Glutamatergic neuron (in vitro differentiated cells): ENCODE data around the gene SHLD3. TPM values are rescaled to one million over a fixed set of nuclear protein-coding genes. Genes with fewer than 3 reads are reported as not detected.
"Not testable (repeated sequence)": the region's sequence is repeated elsewhere in the genome, so short reads cannot be mapped to it uniquely, and the experiment has no call there.

Experiments
- DNase-seq: peaks from one replicate; pipeline ENCODE4 v3.0.0; 2022
- H3K27ac Mint-ChIP-seq: one replicate; pipeline ENCODE4 v1.8.0; 2020; ENCODE audit warnings: mild to moderate bottlenecking, mixed read lengths, inconsistent platforms; ENCODE audit not compliant: unreplicated experiment
- H3K27me3 Mint-ChIP-seq: one replicate; pipeline ENCODE4 v1.8.0; 2020; ENCODE audit warnings: mild to moderate bottlenecking, moderate library complexity, mixed read lengths, inconsistent platforms; ENCODE audit not compliant: unreplicated experiment
- H3K36me3 Mint-ChIP-seq: one replicate; pipeline ENCODE4 v1.8.0; 2020; ENCODE audit warnings: mild to moderate bottlenecking, mixed read lengths, inconsistent platforms; ENCODE audit not compliant: unreplicated experiment
- H3K4me1 Mint-ChIP-seq: one replicate; pipeline ENCODE4 v1.8.0; 2020; ENCODE audit warnings: mild to moderate bottlenecking, low read depth, mixed read lengths, inconsistent platforms; ENCODE audit not compliant: unreplicated experiment
- H3K4me3 Mint-ChIP-seq: one replicate; pipeline ENCODE4 v1.8.0; 2020; ENCODE audit warnings: mild to moderate bottlenecking, mixed read lengths, inconsistent platforms; ENCODE audit not compliant: unreplicated experiment
- H3K9me3 Mint-ChIP-seq: one replicate; pipeline ENCODE4 v1.8.0; 2020; ENCODE audit warnings: mild to moderate bottlenecking, moderate library complexity, mixed read lengths, inconsistent platforms; ENCODE audit not compliant: unreplicated experiment
- CTCF ChIP-seq: fragments of 200-600 bp; sonication (generic); IDR thresholded peaks from one replicate; pipeline ENCODE4 v1.5.0; 2021; ENCODE audit not compliant: partially characterized antibody, unreplicated experiment
- total RNA-seq: library from RNA; stranded (reverse); fragmentation: NEBNext Ultra II Directional; extraction: Animal tissue kit (Norgen Biotek cat#: 25700); gene quantifications from one replicate; pipeline ENCODE4 v1.2.1, GENCODE V29; 2021; ENCODE audit not compliant: unreplicated experiment

SHLD3 gene
- total RNA-seq, 1 donor from 2014 or later: 4.7 TPM

- no peak for DNase-seq
- no peak overlapping the region for H3K27ac Mint-ChIP-seq
- H3K36me3 Mint-ChIP-seq: no peaks in the 10 kb centered on the region
- no peak for TF ChIP-seq CTCF
- H3K9me3 Mint-ChIP-seq: no peaks in the 10 kb centered on the region
- no peak overlapping the region for H3K4me3 Mint-ChIP-seq
- no peaks in the 10 kb centered on the region for H3K27me3 Mint-ChIP-seq
- no peaks in the 10 kb centered on the region for H3K4me1 Mint-ChIP-seq
Observed at GRCh38 chr5:65674749-65675148, 49.9 kb downstream of the SHLD3 start.

- not testable (repeated sequence) for H3K27ac Mint-ChIP-seq
Observed at GRCh38 chr5:65676056-65676455, 51.2 kb downstream of the SHLD3 start.

More at GRCh38 chr5:65676056-65676455, 51.2 kb downstream of the SHLD3 start:
- H3K36me3 Mint-ChIP-seq, H3K9me3 Mint-ChIP-seq, H3K4me1 Mint-ChIP-seq, DNase-seq, H3K27me3 Mint-ChIP-seq, H3K4me3 Mint-ChIP-seq: not testable (repeated sequence)

Other genes starting within 250 kb of the SHLD3 start
- 2.1 TPM for gene ADAMTS6, start 143.1 kb upstream of the SHLD3 start, total RNA-seq
- 11.9 TPM for gene CENPK, start 61.9 kb upstream of the SHLD3 start, total RNA-seq
- gene PPWD1, start 61.7 kb upstream of the SHLD3 start, total RNA-seq: 37.6 TPM
- gene TRIM23, start 694 bp upstream of the SHLD3 start, total RNA-seq: 17.6 TPM
- 22.4 TPM for gene TRAPPC13, start within 50 bp of the SHLD3 start, total RNA-seq
- 33.2 TPM for gene SGTB, start 97.1 kb downstream of the SHLD3 start, total RNA-seq
- gene NLN, start 97.2 kb downstream of the SHLD3 start, total RNA-seq: 94.0 TPM